HepG2 (cell line): ENCODE measurements around the gene POLQ. TPM values are rescaled to one million over a fixed set of nuclear protein-coding genes. Genes with fewer than 3 reads are reported as not detected.

ENCODE experiments used
- ATAC-seq: fragments of 200-7000 bp; cut with Tn5 transposase; 3 replicates; pipeline ENCODE4 v1.9.1; 2020; ENCODE audit warnings: mild to moderate bottlenecking, moderate library complexity
- BruUV-seq: library from RNA; stranded (reverse); fragments of 400-500 nt; replicated peaks from 2 replicates; lab custom pipeline; 2021; lab: Mats Ljungman, UMichigan
- CTCF ChIA-PET: fragments of 300-600 bp; formaldehyde crosslinking; extraction: SDS; loops from one replicate; lab custom pipeline; 2021; ENCODE audit warnings: low total read pairs, inconsistent platforms, low intra/inter-chr PET ratio; lab: Yijun Ruan, JAX
- POLR2A ChIA-PET: fragments of 350-600 bp; sonication (Branson Sonifier 250); formaldehyde crosslinking; loops from one replicate; lab custom pipeline; 2020; ENCODE audit warnings: antibody characterized with exemption, inconsistent platforms; lab: Yijun Ruan, JAX
- DNase-seq: peaks from one replicate; pipeline ENCODE4 v3.0.0-alpha.2; 2015; ENCODE audit warnings: low spot score
- FAIRE-seq: peaks from 3 replicates; lab custom pipeline; 2011; peaks lifted over from hg19 to GRCh38; lab: Jason Lieb, UNC
- H2AFZ ChIP-seq: one replicate; pipeline ENCODE4 v1.6.1; 2011; ENCODE audit warnings: low read length, inconsistent platforms
- H3K27ac ChIP-seq: fragments of 300-600 bp; 3 replicates; pipeline ENCODE4 v1.8.0; 2011; ENCODE audit warnings: mixed run types, mild to moderate bottlenecking, mixed read lengths, low read length, inconsistent platforms; ENCODE audit not compliant: insufficient read depth; ENCODE audit errors: extremely low read length
- H3K27me3 ChIP-seq, 2 experiments: fragments of 200-600 bp in 1 of 2; 2 replicates in 1 of 2; 3 replicates in 1 of 2; pipeline versions ENCODE4 v1.6.0 to v1.8.0; 2011; ENCODE audit warnings: low read length in 2 of 2, mild to moderate bottlenecking in 2 of 2, moderate library complexity in 2 of 2, inconsistent platforms in 1 of 2; ENCODE audit not compliant: insufficient read depth in 2 of 2, control insufficient read depth in 1 of 2
- H3K36me3 ChIP-seq, 2 experiments: fragments of 200-600 bp in 1 of 2; replicated peaks in 1 of 2; 2 replicates in 1 of 2; 3 replicates in 1 of 2; pipeline versions ENCODE4 v1.5.1 to v1.8.0; 2011; ENCODE audit warnings: low read length in 2 of 2, inconsistent platforms in 1 of 2; ENCODE audit not compliant: insufficient read depth in 2 of 2, control insufficient read depth in 1 of 2
- H3K4me1 ChIP-seq: 2 replicates; pipeline ENCODE4 v1.5.1; 2012; ENCODE audit warnings: low read length, inconsistent platforms; ENCODE audit not compliant: insufficient read depth
- H3K4me2 ChIP-seq: 2 replicates; pipeline ENCODE4 v1.6.0; 2011; ENCODE audit warnings: low read depth, low read length, inconsistent platforms
- H3K4me3 ChIP-seq, 3 experiments: fragments of 200-600 bp in 1 of 3; sonication (generic), shearing (Covaris generic) in 1 of 3; replicated peaks in 1 of 3; 2 replicates each; pipeline ENCODE4 v1.5.1; 2011 to 2016; ENCODE audit warnings: low read length in 3 of 3, inconsistent platforms in 2 of 3, low read depth in 2 of 3, mild to moderate bottlenecking in 2 of 3, control low read depth in 1 of 3, mixed read lengths in 1 of 3; ENCODE audit not compliant: insufficient read depth in 1 of 3
- H3K79me2 ChIP-seq: one replicate; pipeline ENCODE4 v1.6.1; 2011; ENCODE audit warnings: low read length, inconsistent platforms; ENCODE audit not compliant: insufficient read depth
- H3K9ac ChIP-seq: 2 replicates; pipeline ENCODE4 v1.6.0; 2011; ENCODE audit warnings: mild to moderate bottlenecking, low read depth, low read length, inconsistent platforms; ENCODE audit not compliant: insufficient read depth
- H3K9me3 ChIP-seq: 2 replicates; pipeline ENCODE4 v1.5.1; 2012; ENCODE audit warnings: mild to moderate bottlenecking, low read length
- H4K20me1 ChIP-seq: 2 replicates; pipeline ENCODE4 v1.6.0; 2011; ENCODE audit warnings: inconsistent platforms, mild to moderate bottlenecking, low read length, moderate library complexity; ENCODE audit not compliant: insufficient read depth
- ADNP ChIP-seq: sonication (generic); formaldehyde crosslinking; IDR thresholded peaks from 2 replicates; pipeline ENCODE4 v1.4.0; 2020; ENCODE audit warnings: missing genetic modification reagents
- ARHGAP35 ChIP-seq: sonication (generic); formaldehyde crosslinking; IDR thresholded peaks from 2 replicates; pipeline ENCODE4 v1.9.0; 2022; ENCODE audit warnings: mild to moderate bottlenecking, inconsistent platforms, moderate library complexity, missing genetic modification reagents, borderline replicate concordance
- CEBPB ChIP-seq: IDR thresholded peaks from 2 replicates; pipeline ENCODE4 v1.6.1; 2011; ENCODE audit warnings: low read depth, low read length, improper control_type of control experiment, borderline replicate concordance
- EED ChIP-seq: sonication (generic); formaldehyde crosslinking; IDR thresholded peaks from 2 replicates; pipeline ENCODE4 v1.5.0; 2020; ENCODE audit warnings: mild to moderate bottlenecking, missing genetic modification reagents
- EP300 ChIP-seq, 3 experiments: sonication (generic) in 1 of 3; formaldehyde crosslinking in 1 of 3; IDR thresholded peaks; 2 replicates each; pipeline versions ENCODE4 v1.5.1 to v1.6.1; 2011 to 2020; ENCODE audit warnings: low read depth in 2 of 3, low read length in 2 of 3, borderline replicate concordance in 1 of 3, improper control_type of control experiment in 1 of 3, mild to moderate bottlenecking in 1 of 3, missing genetic modification reagents in 1 of 3, moderate library complexity in 1 of 3
- FOXA3 ChIP-seq: IDR thresholded peaks from 2 replicates; pipeline ENCODE4 v1.6.1; 2016; ENCODE audit warnings: missing genetic modification reagents, missing compliant biosample characterization
- GATAD2A ChIP-seq: IDR thresholded peaks from 2 replicates; pipeline ENCODE4 v1.6.1; 2016
- HNF4A ChIP-seq: sonication (generic); formaldehyde crosslinking; IDR thresholded peaks from 2 replicates; pipeline ENCODE4 v1.4.0; 2020; ENCODE audit warnings: missing genetic modification reagents
- MAFK ChIP-seq, 2 experiments: IDR thresholded peaks in 1 of 2; conservative IDR thresholded peaks in 1 of 2; 2 replicates each; pipeline ENCODE4 v1.6.1; 2011; ENCODE audit warnings: improper control_type of control experiment in 2 of 2, low read length in 2 of 2
- SPEN ChIP-seq: sonication (generic); formaldehyde crosslinking; IDR thresholded peaks from 2 replicates; pipeline ENCODE4 v1.5.1; 2020; ENCODE audit warnings: low read depth, mild to moderate bottlenecking, missing genetic modification reagents
- YEATS4 ChIP-seq: sonication (generic); formaldehyde crosslinking; IDR thresholded peaks from 2 replicates; pipeline ENCODE4 v1.4.0; 2020; ENCODE audit warnings: missing genetic modification reagents, borderline replicate concordance
- ZEB1 ChIP-seq: IDR thresholded peaks from 2 replicates; pipeline ENCODE4 v1.6.1; 2012; ENCODE audit warnings: mild to moderate bottlenecking, low read depth, inconsistent platforms; ENCODE audit not compliant: insufficient replicate concordance
- ZNF354B ChIP-seq: sonication (generic); formaldehyde crosslinking; IDR thresholded peaks from 2 replicates; pipeline ENCODE4 v1.8.0; 2022; ENCODE audit warnings: mild to moderate bottlenecking, missing genetic modification reagents
- ZNF570 ChIP-seq: sonication (generic); formaldehyde crosslinking; IDR thresholded peaks from 2 replicates; pipeline ENCODE4 v1.4.0; 2020; ENCODE audit warnings: mild to moderate bottlenecking, missing genetic modification reagents, borderline replicate concordance
- ZNF572 ChIP-seq: sonication (generic); formaldehyde crosslinking; IDR thresholded peaks from 2 replicates; pipeline ENCODE4 v1.5.1; 2020; ENCODE audit warnings: mild to moderate bottlenecking, missing genetic modification reagents
- WGBS: methylation state at CpG from one replicate; pipeline ENCODE4 v1.1.6; 2017; ENCODE audit warnings: low lambda C conversion rate; 5-methylcytosine and 5-hydroxymethylcytosine counted together
- in situ Hi-C: cut with HindIII; loops from 2 replicates; pipeline ENCODE4 v1.10.0; 2017; ENCODE audit warnings: low pct_unique_long_range_greater_than_20kb; ENCODE audit not compliant: extremely low pct_ligation_motif_present
- intact Hi-C: fragments of 100-400 bp; cut with micrococcal nuclease; formaldehyde crosslinking; loops from one replicate; pipeline ENCODE4 v1.10.0; 2022; ENCODE audit not compliant: unreplicated experiment
- polyA plus RNA-seq, 8 experiments: library from polyadenylated mRNA; depleted of rRNA in 3 of 8; stranded (reverse) in 7 of 8; unstranded in 1 of 8; fragments of >200 nt; fragmentation: Illumina TruSeq in 4 of 8; extraction: Trizol in 4 of 8; gene quantifications; 2 replicates each; pipeline versions ENCODE4 v1.2.1 to v1.2.3, GENCODE V29; 2011 to 2016; ENCODE audit warnings: low read depth in 4 of 8, missing spikeins in 1 of 8, mixed read lengths in 1 of 8; ENCODE audit not compliant: insufficient read depth in 1 of 8
- total RNA-seq, 5 experiments: library from RNA; depleted of rRNA; stranded (reverse); fragments of >200 nt; fragmentation: Illumina TruSeq; extraction: Trizol; gene quantifications; 2 replicates each; pipeline ENCODE4 v1.2.3, GENCODE V29; 2016; ENCODE audit warnings: low read depth in 1 of 5
- TF ChIP-seq, protein P1 (sequence below): sonication (generic); formaldehyde crosslinking; IDR thresholded peaks from 2 replicates; pipeline ENCODE4 v1.4.0; 2020; ENCODE audit warnings: mild to moderate bottlenecking, missing genetic modification reagents
- TF ChIP-seq, protein P2 (sequence below): sonication (generic); formaldehyde crosslinking; IDR thresholded peaks from 2 replicates; pipeline ENCODE4 v1.5.0; 2020; ENCODE audit warnings: missing genetic modification reagents, mild to moderate bottlenecking, borderline replicate concordance
- TF ChIP-seq, protein P3 (sequence below): sonication (generic); formaldehyde crosslinking; IDR thresholded peaks from 2 replicates; pipeline ENCODE4 v1.8.0; 2022; ENCODE audit warnings: mild to moderate bottlenecking, missing genetic modification reagents, moderate library complexity

Gene POLQ
- total and polyA plus RNA-seq, 2 of the 13 experiments (the other 11 are each of a cell fraction or from before 2014, with no cell fraction given): 2.5 to 18.6 TPM

DNA sequence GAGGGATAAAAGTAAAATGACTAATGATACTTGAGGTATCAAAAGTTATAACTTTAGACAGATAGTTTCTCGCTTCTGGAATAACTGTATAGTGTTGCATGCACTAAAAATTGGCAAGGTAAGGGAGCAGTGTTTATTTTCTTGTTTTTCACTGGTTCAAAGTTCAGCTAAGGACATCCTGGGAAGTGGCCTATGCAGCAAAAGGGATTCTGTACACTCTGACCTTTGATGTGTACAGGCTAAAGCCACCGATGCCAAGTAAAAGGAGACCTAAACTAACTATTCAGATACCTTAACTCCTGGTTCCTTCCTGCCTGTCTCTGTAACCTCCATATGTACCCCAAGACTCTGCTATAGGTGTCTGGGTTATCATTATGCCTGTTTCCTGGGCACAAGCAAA, 49.1 kb upstream of the POLQ start:
- CTCF ChIA-PET: no interaction called here
- FAIRE-seq (peak; percentile 26), ATAC-seq (peak; percentile 92), DNase-seq (peak; percentile 34)
- Histone ChIP-seq H3K27me3 (no peaks in the 10 kb centered on the region), H3K36me3 (no peaks in the 10 kb centered on the region), H4K20me1 (no peaks in the 10 kb centered on the region), H3K4me1 (peaks cover 13% of the 10 kb centered on the region), H3K4me2 (no peak overlapping the region), H2AFZ (no peak overlapping the region), H3K79me2 (no peaks in the 10 kb centered on the region), H3K27ac (no peak overlapping the region), H3K9ac (no peak overlapping the region), H3K4me3 (no peak overlapping the region), H3K9me3 (no peaks in the 10 kb centered on the region)
- intact Hi-C loops: no loop called here
- WGBS: 0% methylated on average over 2 of the region's 2 CpGs
- in situ Hi-C loops: no loop called here
- POLR2A ChIA-PET: no interaction called here
- BruUV-seq: no TSS peak
- TF ChIP-seq, protein P1, sequence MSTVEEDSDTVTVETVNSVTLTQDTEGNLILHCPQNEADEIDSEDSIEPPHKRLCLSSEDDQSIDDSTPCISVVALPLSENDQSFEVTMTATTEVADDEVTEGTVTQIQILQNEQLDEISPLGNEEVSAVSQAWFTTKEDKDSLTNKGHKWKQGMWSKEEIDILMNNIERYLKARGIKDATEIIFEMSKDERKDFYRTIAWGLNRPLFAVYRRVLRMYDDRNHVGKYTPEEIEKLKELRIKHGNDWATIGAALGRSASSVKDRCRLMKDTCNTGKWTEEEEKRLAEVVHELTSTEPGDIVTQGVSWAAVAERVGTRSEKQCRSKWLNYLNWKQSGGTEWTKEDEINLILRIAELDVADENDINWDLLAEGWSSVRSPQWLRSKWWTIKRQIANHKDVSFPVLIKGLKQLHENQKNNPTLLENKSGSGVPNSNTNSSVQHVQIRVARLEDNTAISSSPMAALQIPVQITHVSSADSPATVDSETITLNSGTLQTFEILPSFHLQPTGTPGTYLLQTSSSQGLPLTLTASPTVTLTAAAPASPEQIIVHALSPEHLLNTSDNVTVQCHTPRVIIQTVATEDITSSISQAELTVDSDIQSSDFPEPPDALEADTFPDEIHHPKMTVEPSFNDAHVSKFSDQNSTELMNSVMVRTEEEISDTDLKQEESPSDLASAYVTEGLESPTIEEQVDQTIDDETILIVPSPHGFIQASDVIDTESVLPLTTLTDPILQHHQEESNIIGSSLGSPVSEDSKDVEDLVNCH: no peak
- TF ChIP-seq MAFK (conservative IDR thresholded peaks at IDR 0.05 in 1 of 2, IDR thresholded peaks at IDR 0.05 in 1 of 2; ENCODE audit: low read length in 2 of 2) (no peak), SPEN (CRISPR knock-in tag) (no peak), ZNF570 (CRISPR knock-in tag) (no peak), ZNF354B (CRISPR knock-in tag) (no peak), ARHGAP35 (CRISPR knock-in tag) (no peak), ZNF572 (no peak), EP300 (IDR thresholded peaks at IDR 0.05; ENCODE audit: low read depth in 2 of 2, low read length in 2 of 2) (no peak; a peak in 1 of 4 replicates), EP300 (CRISPR knock-in tag; IDR thresholded peaks at IDR 0.05; ENCODE audit: borderline replicate concordance) (no peak), FOXA3 (CRISPR knock-in tag) (peak; percentile 55), ZEB1 (no peak), GATAD2A (CRISPR knock-in tag) (peak; percentile 48; the same call in 1 of the 2 replicates), YEATS4 (CRISPR knock-in tag) (no peak), ADNP (CRISPR knock-in tag) (no peak), CEBPB (no peak), HNF4A (peak; percentile 86), EED (CRISPR knock-in tag) (no peak)
- TF ChIP-seq, protein P2, sequence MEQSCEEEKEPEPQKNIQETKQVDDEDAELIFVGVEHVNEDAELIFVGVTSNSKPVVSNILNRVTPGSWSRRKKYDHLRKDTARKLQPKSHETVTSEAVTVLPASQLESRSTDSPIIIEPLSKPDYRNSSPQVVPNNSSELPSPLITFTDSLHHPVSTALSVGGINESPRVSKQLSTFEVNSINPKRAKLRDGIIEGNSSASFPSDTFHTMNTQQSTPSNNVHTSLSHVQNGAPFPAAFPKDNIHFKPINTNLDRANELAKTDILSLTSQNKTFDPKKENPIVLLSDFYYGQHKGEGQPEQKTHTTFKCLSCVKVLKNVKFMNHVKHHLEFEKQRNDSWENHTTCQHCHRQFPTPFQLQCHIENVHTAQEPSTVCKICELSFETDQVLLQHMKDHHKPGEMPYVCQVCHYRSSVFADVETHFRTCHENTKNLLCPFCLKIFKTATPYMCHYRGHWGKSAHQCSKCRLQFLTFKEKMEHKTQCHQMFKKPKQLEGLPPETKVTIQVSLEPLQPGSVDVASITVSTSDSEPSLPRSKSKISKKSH (CRISPR knock-in tag): no peak
- TF ChIP-seq, protein P3, sequence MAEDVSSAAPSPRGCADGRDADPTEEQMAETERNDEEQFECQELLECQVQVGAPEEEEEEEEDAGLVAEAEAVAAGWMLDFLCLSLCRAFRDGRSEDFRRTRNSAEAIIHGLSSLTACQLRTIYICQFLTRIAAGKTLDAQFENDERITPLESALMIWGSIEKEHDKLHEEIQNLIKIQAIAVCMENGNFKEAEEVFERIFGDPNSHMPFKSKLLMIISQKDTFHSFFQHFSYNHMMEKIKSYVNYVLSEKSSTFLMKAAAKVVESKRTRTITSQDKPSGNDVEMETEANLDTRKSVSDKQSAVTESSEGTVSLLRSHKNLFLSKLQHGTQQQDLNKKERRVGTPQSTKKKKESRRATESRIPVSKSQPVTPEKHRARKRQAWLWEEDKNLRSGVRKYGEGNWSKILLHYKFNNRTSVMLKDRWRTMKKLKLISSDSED (CRISPR knock-in tag): no peak
